HL-60 (cell line): ENCODE data around the gene RPS3.

Experiments
- DNase-seq, 2 experiments: peaks; one replicate each; pipeline ENCODE4 v3.0.0-alpha.2; 2010 to 2020; ENCODE audit warnings: low read depth in 1 of 2, low spot score in 1 of 2
- H3K27ac ChIP-seq: fragments of 250-450 bp; sonication (Bioruptor Pico); replicated peaks from 2 replicates; pipeline ENCODE4 v1.5.1; 2020; ENCODE audit warnings: mild to moderate bottlenecking, moderate library complexity
- H3K27me3 ChIP-seq: fragments of 250-450 bp; sonication (Bioruptor Pico); 2 replicates; pipeline ENCODE4 v1.5.1; 2021; ENCODE audit warnings: mild to moderate bottlenecking, moderate library complexity; ENCODE audit not compliant: insufficient read depth, poor library complexity, severe bottlenecking
- H3K4me3 ChIP-seq: replicated peaks from 2 replicates; pipeline ENCODE4 v1.5.1; 2011; ENCODE audit warnings: mild to moderate bottlenecking, control low read depth, low read length; ENCODE audit not compliant: insufficient read depth
- CTCF ChIP-seq: IDR thresholded peaks from one replicate; pipeline ENCODE4 v1.5.1; 2011; ENCODE audit warnings: low read length, control low read depth, inconsistent platforms; ENCODE audit not compliant: insufficient read depth
- GABPA ChIP-seq: IDR thresholded peaks from 2 replicates; pipeline ENCODE4 v1.6.1; 2012; ENCODE audit warnings: low read depth
- POLR2AphosphoS5 ChIP-seq: IDR thresholded peaks from 2 replicates; pipeline ENCODE4 v1.6.1; 2012; ENCODE audit warnings: low read depth
- REST ChIP-seq: IDR thresholded peaks from 2 replicates; pipeline ENCODE4 v1.6.1; 2012; ENCODE audit warnings: low read depth; ENCODE audit not compliant: insufficient replicate concordance
- SPI1 ChIP-seq: IDR thresholded peaks from 2 replicates; pipeline ENCODE4 v1.6.1; 2012; ENCODE audit warnings: low read depth, mild to moderate bottlenecking, borderline replicate concordance

The RPS3 gene

GRCh38 chr11:75436806-75437205 lies 37.5 kb downstream of the RPS3 start:
- H3K27me3 ChIP-seq = peaks cover 23% of the 10 kb centered on the region
- no peak overlapping the region for H3K4me3 ChIP-seq
- DNase-seq = no peak
- no peak for TF ChIP-seq GABPA
- TF ChIP-seq SPI1 = no peak
- no peak for TF ChIP-seq POLR2AphosphoS5
- no peak for TF ChIP-seq REST
- no peak for TF ChIP-seq CTCF
- no peak overlapping the region for H3K27ac ChIP-seq

GRCh38 chr11:75437966-75438659 lies 38.8 kb downstream of the RPS3 start:
- TF ChIP-seq REST (no peak), POLR2AphosphoS5 (no peak), SPI1 (no peak), GABPA (no peak), CTCF (no peak)
- H3K27me3 ChIP-seq = peaks cover 11% of the 10 kb centered on the region
- no peak for DNase-seq

GRCh38 chr11:75439026-75439425 lies 39.7 kb downstream of the RPS3 start:
- no peak for TF ChIP-seq CTCF
- TF ChIP-seq POLR2AphosphoS5 = no peak
- TF ChIP-seq SPI1 = no peak
- no peak for TF ChIP-seq GABPA
- no peak for TF ChIP-seq REST
- no peak overlapping the region for H3K27ac ChIP-seq
- no peak for DNase-seq

More at GRCh38 chr11:75437966-75438659, 38.8 kb downstream of the RPS3 start:
- H3K4me3 ChIP-seq = no peak overlapping the region
- no peak overlapping the region for H3K27ac ChIP-seq

More at GRCh38 chr11:75439026-75439425, 39.7 kb downstream of the RPS3 start:
- no peak overlapping the region for H3K4me3 ChIP-seq
- peaks cover 12% of the 10 kb centered on the region for H3K27me3 ChIP-seq
